Thyroid gland (tissue), 4 donors: Measurements from ENCODE around the gene C3orf49.

Experiments used
- POLR2A ChIP-seq, 2 donors: fragments of 450-650 bp; IDR thresholded peaks; one replicate each; pipeline ENCODE4 v1.6.1; 2017; ENCODE audit warnings: antibody characterized with exemption in 2 of 2, mild to moderate bottlenecking in 2 of 2, moderate library complexity in 1 of 2
- TF ChIP-seq, protein P1 (sequence below), 6 experiments: fragments of 200-600 bp in 3 of 6; fragments of 450-650 bp in 3 of 6; sonication (generic) in 3 of 6; IDR thresholded peaks; one replicate each; pipeline ENCODE4 v1.5.1; 2016 to 2019; ENCODE audit warnings: antibody characterized with exemption in 6 of 6, mild to moderate bottlenecking in 2 of 6, inconsistent platforms in 1 of 6, moderate library complexity in 1 of 6

DNA sequence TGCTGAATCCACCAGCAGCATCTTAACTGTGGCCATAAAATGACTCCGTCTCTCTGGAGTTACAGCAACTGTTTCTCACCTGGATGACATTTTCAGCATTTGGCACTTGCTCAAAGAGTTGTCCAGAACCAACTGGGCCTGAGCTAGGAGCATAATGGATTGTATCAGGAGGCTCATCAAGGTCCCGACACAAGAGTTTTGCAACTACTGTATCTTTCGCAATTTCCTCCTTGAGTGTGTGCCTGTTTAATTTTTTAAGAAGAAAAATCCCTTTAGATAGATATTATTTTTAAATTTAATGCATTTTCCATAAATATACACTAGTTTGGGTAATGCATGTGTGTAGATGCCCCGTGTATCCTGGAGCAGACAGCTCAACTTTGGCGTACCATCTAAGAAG, 44.3 kb upstream of the C3orf49 start:
- no peak for TF ChIP-seq POLR2A (IDR thresholded peaks at IDR 0.05)
- TF ChIP-seq, protein P1, sequence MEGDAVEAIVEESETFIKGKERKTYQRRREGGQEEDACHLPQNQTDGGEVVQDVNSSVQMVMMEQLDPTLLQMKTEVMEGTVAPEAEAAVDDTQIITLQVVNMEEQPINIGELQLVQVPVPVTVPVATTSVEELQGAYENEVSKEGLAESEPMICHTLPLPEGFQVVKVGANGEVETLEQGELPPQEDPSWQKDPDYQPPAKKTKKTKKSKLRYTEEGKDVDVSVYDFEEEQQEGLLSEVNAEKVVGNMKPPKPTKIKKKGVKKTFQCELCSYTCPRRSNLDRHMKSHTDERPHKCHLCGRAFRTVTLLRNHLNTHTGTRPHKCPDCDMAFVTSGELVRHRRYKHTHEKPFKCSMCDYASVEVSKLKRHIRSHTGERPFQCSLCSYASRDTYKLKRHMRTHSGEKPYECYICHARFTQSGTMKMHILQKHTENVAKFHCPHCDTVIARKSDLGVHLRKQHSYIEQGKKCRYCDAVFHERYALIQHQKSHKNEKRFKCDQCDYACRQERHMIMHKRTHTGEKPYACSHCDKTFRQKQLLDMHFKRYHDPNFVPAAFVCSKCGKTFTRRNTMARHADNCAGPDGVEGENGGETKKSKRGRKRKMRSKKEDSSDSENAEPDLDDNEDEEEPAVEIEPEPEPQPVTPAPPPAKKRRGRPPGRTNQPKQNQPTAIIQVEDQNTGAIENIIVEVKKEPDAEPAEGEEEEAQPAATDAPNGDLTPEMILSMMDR (IDR thresholded peaks at IDR 0.05), result no peak
